ENCODE measurements around the gene CDK14.

DNA sequence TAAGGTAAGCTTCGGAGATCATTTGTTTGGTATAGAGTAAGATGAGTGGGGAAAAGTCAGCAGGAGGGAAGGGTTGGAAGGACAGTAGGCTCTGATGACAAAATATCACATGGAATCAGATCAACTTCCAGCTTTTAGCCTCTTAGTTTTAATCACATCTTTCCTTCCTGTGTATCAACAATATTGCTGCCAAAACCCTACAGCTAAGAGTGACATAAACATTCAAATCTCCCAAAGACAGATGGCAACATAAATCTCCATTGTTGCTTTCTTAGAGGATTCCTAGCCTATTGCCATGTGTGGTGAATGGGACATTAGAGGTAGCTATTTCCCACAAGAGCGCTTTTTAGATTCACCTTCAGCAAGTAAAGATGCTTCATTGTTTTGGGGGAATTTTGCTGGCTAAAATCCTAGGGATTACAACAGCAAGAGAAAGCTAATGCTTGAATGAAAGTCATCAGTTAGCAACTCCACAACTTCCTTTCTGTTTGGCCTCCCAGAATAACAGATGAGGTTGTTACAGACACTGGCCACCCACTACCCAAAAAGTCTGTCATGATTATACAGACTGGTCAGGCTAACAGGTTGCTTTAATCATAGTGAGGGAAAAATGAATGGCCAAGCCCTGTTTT, 632.9 kb downstream of the CDK14 start:
- no peak for TF ChIP-seq CTCF (conservative IDR thresholded peaks at IDR 0.05)
- no peak for TF ChIP-seq EZH2 (IDR thresholded peaks at IDR 0.05; ENCODE audit: low read depth)
